Cardiac muscle cell (in vitro differentiated cells and primary cell): ENCODE measurements around the gene WDR19. TPM values are rescaled to one million over a fixed set of nuclear protein-coding genes. Genes with fewer than 3 reads are reported as not detected.

ENCODE experiments used
- DNase-seq, 2 donors: peaks; one replicate each; pipeline versions ENCODE4 v3.0.0 to v3.0.0-alpha.2; 2010 to 2017; ENCODE audit warnings: low read depth in 1 of 2, low spot score in 1 of 2
- H3K27ac ChIP-seq: fragments of 200-600 bp; sonication (generic); 2 replicates; pipeline ENCODE4 v1.5.1; 2016
- H3K27me3 ChIP-seq: fragments of 200-600 bp; sonication (generic); 2 replicates; pipeline ENCODE4 v1.6.0; 2016; ENCODE audit warnings: control low read depth
- H3K36me3 ChIP-seq: fragments of 200-600 bp; sonication (generic); 2 replicates; pipeline ENCODE4 v1.5.1; 2016; ENCODE audit warnings: control low read depth
- H3K4me1 ChIP-seq: fragments of 200-600 bp; sonication (generic); 2 replicates; pipeline ENCODE4 v1.8.1; 2017; ENCODE audit warnings: low read depth, mild to moderate bottlenecking, mixed run types
- H3K4me3 ChIP-seq: fragments of 200-600 bp; sonication (generic); 2 replicates; pipeline ENCODE4 v1.5.1; 2016; ENCODE audit warnings: mild to moderate bottlenecking
- H3K9me3 ChIP-seq: fragments of 200-600 bp; sonication (generic); 2 replicates; pipeline ENCODE4 v1.5.1; 2017; ENCODE audit warnings: low read depth, mild to moderate bottlenecking, control low read depth
- polyA plus RNA-seq: library from polyadenylated mRNA; unstranded; fragments of >200 nt; fragmentation: Nextera tagmentation; extraction: Ambion mirVana; gene quantifications from 2 replicates; pipeline ENCODE4 v1.2.1, GENCODE V29; 2016
- total RNA-seq: library from RNA; depleted of rRNA; stranded (reverse); fragments of >200 nt; gene quantifications from 2 replicates; pipeline ENCODE4 v1.2.3, GENCODE V29; 2016
- TF ChIP-seq, protein P1 (sequence below): IDR thresholded peaks from 2 replicates; pipeline ENCODE4 v1.5.1; 2012; ENCODE audit warnings: low read depth, mild to moderate bottlenecking, low read length

WDR19 gene
- total and polyA plus RNA-seq, 2 experiments from 2014 or later: 28.2 to 50.3 TPM

DNA sequence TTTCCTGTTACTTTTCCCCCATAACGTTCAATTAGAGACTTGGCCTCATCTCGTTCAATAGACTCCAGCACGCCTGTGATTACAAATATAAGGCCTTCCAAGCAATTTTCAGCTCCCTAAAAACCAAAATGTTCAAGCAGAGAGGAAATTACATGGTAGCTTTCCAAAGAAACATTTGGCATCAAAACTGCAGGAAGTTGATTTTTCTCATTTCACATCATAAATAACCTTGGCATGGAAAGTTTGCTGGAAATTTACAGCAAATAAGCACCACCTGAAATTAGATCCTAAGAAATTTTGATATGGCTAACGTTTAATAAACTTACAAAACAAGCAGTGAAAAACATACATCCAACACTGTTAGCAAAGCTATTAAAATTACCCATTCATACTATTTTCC lies 130.5 kb downstream of the WDR19 start:
- TF ChIP-seq, protein P1, sequence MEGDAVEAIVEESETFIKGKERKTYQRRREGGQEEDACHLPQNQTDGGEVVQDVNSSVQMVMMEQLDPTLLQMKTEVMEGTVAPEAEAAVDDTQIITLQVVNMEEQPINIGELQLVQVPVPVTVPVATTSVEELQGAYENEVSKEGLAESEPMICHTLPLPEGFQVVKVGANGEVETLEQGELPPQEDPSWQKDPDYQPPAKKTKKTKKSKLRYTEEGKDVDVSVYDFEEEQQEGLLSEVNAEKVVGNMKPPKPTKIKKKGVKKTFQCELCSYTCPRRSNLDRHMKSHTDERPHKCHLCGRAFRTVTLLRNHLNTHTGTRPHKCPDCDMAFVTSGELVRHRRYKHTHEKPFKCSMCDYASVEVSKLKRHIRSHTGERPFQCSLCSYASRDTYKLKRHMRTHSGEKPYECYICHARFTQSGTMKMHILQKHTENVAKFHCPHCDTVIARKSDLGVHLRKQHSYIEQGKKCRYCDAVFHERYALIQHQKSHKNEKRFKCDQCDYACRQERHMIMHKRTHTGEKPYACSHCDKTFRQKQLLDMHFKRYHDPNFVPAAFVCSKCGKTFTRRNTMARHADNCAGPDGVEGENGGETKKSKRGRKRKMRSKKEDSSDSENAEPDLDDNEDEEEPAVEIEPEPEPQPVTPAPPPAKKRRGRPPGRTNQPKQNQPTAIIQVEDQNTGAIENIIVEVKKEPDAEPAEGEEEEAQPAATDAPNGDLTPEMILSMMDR: no peak
- H3K9me3 ChIP-seq: no peaks in the 10 kb centered on the region
- DNase-seq: no peak
- no peaks in the 10 kb centered on the region for H3K27me3 ChIP-seq
- no peak overlapping the region for H3K4me3 ChIP-seq
- no peaks in the 10 kb centered on the region for H3K4me1 ChIP-seq
- peaks cover 32% of the 10 kb centered on the region for H3K36me3 ChIP-seq
- H3K27ac ChIP-seq: no peak overlapping the region

DNA sequence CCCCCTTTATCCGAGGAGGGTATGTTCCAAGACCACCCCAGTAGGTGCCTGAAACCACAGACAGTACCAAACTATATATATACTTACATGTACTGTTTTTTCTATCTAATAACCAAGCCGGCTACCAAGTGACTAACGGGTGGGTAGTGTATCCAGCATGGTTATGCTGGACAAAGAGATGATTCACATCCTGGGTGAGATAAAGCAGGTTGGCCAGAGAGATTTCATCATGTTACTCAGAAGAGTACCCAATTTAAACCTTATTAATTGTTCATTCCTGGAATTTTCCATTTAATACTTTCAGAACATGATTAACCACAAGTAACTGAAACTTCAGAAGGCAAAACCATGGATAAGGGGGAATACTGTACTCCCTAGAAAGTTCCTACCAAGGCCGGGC lies 137.3 kb downstream of the WDR19 start:
- TF ChIP-seq, protein P1: no peak
- H3K27ac ChIP-seq: no peak overlapping the region

DNA sequence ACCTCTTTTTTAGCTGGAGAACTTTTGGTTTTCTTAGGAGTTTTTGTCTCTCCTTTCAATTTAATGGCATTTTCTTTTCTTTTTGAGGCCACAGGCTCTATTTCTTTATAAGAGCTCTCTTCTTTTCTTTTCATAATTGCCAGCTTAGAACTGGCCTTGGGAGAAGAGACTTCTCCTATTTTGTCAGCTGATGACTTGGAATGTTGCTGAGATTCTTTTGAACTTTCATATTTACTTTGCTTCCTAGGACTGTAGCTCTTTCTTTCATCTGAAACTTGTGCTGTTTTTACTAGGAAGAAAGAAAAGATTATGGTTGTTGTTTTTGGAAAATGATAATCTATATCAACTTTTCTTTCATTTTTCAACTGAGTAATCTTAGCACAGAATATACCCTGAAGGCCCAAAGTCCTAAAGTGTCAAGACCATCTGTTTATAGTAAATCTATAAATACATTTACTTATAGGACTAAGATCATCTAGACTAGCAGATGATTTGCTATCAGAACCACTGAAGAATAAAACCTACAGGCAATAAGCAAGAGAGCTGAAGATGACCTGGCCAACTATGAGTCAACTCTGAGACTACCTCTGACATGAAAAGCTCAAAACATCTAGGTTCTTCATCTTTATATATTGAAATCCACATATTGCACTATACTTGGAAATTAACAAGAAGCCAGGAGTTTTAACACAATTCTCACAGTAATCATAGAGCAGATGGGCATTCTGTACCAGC lies 138.2 kb downstream of the WDR19 start:
- TF ChIP-seq, protein P1: no peak
- Histone ChIP-seq H3K27ac (no peak overlapping the region), H3K4me1 (no peaks in the 10 kb centered on the region), H3K27me3 (no peaks in the 10 kb centered on the region), H3K36me3 (peaks cover 25% of the 10 kb centered on the region), H3K9me3 (no peaks in the 10 kb centered on the region), H3K4me3 (no peak overlapping the region)
- DNase-seq: peak in 1 of 2 donors; percentile 25

More for the DNA sequence above, 137.3 kb downstream of the WDR19 start:
- Histone ChIP-seq H3K27me3 (no peaks in the 10 kb centered on the region), H3K4me3 (no peak overlapping the region), H3K4me1 (no peaks in the 10 kb centered on the region), H3K9me3 (no peaks in the 10 kb centered on the region), H3K36me3 (peaks cover 25% of the 10 kb centered on the region)
- DNase-seq: peak in 1 of 2 donors; percentile 89

DNA sequence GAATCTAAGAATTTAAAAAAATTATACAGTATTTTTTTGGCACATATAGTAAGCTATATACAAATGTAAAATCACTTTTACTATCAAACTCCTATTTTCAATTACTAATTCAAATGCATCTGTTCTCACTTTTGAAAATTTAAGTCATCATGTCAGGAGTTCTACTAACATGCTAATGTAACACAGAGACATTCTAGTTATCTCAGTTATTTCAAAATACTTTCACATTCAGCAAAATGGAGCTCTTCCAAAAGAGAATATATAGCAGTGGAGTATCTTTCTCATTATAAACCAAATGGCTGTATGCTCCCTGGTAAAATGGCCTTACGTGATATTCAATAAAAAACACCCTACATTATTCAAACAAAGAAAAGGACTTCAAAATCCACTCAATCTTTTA lies 141.5 kb downstream of the WDR19 start:
- Histone ChIP-seq H3K4me3 (no peak overlapping the region), H3K9me3 (no peaks in the 10 kb centered on the region), H3K4me1 (no peaks in the 10 kb centered on the region), H3K36me3 (peaks cover 23% of the 10 kb centered on the region), H3K27ac (no peak overlapping the region), H3K27me3 (no peaks in the 10 kb centered on the region)
- TF ChIP-seq, protein P1: no peak
- DNase-seq: peak in 1 of 2 donors; percentile 43

DNA sequence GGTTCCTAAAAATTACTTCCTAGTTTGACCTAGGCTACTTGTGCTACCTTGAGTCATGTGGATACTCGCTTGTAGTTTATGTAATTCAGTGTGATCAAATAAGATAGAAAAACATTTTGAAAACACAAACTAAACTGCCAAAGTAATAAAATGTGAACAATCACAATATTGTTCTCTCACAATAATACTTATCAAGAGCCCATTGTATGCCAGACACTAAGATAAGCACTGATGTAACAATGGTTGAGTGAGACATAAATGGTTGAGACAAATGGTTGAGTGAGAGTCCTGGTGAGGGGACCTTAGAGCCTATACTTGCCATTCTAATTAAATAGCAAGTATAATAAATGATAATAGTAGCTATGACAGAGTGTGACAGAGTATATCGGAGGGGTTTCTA lies 142.1 kb downstream of the WDR19 start:
- peaks cover 17% of the 10 kb centered on the region for H3K36me3 ChIP-seq
- H3K4me3 ChIP-seq: no peak overlapping the region
- TF ChIP-seq, protein P1: no peak
- H3K4me1 ChIP-seq: no peaks in the 10 kb centered on the region
- no peaks in the 10 kb centered on the region for H3K27me3 ChIP-seq
- no peak for DNase-seq
- no peaks in the 10 kb centered on the region for H3K9me3 ChIP-seq
- H3K27ac ChIP-seq: no peak overlapping the region
